ENCODE measurements around the gene PCGF5. TPM values are rescaled to one million over a fixed set of nuclear protein-coding genes. Genes with fewer than 3 reads are reported as not detected.

PCGF5 gene
- total and polyA plus RNA-seq, 9 of the 15 experiments (the other 6 are each of a cell fraction or from before 2014, with no cell fraction given), result 10.9 to 40.0 (median 20.3) TPM

DNA sequence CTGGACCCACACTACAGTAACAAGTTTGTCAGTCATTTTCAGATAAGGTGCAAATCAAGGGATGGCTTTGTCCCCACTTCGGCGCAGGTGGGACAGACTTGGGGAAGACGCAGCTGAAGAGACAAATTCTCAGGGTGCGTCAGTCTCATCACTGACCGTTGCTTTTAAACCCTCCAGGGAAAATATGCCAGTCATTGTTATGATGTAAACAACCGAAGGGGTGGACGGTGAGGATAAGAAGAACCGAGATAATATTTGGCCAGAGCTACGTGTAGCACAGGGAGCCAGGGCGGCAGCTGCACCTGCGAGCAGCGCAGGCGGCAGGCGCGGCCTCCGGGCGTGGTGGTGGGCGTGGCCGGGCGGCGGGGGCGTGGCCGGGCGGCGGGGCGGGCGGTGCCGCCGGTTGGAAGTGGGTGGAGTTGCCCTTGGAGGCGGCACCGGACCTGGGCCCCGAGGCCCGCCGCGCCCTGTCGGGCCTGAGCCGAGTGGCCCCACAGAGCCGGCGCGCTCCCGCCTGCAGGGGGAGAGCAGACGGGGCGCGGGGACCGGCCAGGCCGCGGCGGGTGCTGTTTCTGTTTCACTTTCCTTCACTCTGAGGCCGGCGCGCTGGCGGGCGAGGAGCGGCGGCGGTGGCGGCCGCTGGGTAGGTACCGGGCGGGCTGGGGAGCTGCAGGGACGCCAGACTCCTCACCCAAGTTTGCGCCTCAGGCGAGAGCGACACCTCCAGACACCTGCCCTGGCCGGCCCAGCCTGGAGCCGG is at the start of gene PCGF5 (continued):
- TF ChIP-seq ZNF318 (IDR thresholded peaks at IDR 0.05; ENCODE audit: borderline replicate concordance in 1 of 2, low read depth in 1 of 2), result 0 out of 4 replicates have a peak, but pooled peaks of 1 of the 2 experiments have one; percentile 53
- peak; percentile 78 for TF ChIP-seq BHLHE40 (IDR thresholded peaks at IDR 0.05; ENCODE audit: low read length)
- TF ChIP-seq SMARCC2 (IDR thresholded peaks at IDR 0.05; ENCODE audit: low read depth), result peak; percentile 39; the same call in 1 of the 2 replicates
- 0 out of 2 replicates have a peak, but pooled peaks have one; percentile 14 for TF ChIP-seq NFRKB (IDR thresholded peaks at IDR 0.05; ENCODE audit: low read depth)
- peak; percentile 97 for TF ChIP-seq MECOM (CRISPR knock-in tag; IDR thresholded peaks at IDR 0.05)
- TF ChIP-seq CBFA2T3 (IDR thresholded peaks at IDR 0.05), result peak; percentile 90
- peak; percentile 96 for TF ChIP-seq IRF2 (CRISPR knock-in tag; IDR thresholded peaks at IDR 0.05)
- TF ChIP-seq SP1 (CRISPR knock-in tag; IDR thresholded peaks at IDR 0.05), result peak; percentile 69
- TF ChIP-seq, protein P1, sequence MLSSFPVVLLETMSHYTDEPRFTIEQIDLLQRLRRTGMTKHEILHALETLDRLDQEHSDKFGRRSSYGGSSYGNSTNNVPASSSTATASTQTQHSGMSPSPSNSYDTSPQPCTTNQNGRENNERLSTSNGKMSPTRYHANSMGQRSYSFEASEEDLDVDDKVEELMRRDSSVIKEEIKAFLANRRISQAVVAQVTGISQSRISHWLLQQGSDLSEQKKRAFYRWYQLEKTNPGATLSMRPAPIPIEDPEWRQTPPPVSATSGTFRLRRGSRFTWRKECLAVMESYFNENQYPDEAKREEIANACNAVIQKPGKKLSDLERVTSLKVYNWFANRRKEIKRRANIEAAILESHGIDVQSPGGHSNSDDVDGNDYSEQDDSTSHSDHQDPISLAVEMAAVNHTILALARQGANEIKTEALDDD (IDR thresholded peaks at IDR 0.05), result no peak
- TF ChIP-seq CXXC5 (CRISPR knock-in tag; IDR thresholded peaks at IDR 0.05), result peak; percentile 91
- no peak for TF ChIP-seq NFATC3 (IDR thresholded peaks at IDR 0.05)
- TF ChIP-seq GATA2 (CRISPR knock-in tag; IDR thresholded peaks at IDR 0.05), result peak; percentile 46
- no peak for TF ChIP-seq CEBPG (CRISPR knock-in tag; IDR thresholded peaks at IDR 0.05)
- TF ChIP-seq CEBPG (tag; conservative IDR thresholded peaks at IDR 0.05 in 1 of 2, IDR thresholded peaks at IDR 0.05 in 1 of 2), result 0 out of 4 replicates have a peak, but pooled peaks of 1 of the 2 experiments have one; percentile 6
- no peak for TF ChIP-seq ID3 (CRISPR knock-in tag; IDR thresholded peaks at IDR 0.05)
- peak; percentile 39; the same call in 1 of the 2 replicates for TF ChIP-seq ID3 (tag; IDR thresholded peaks at IDR 0.05)
- no peak for TF ChIP-seq BMI1 (IDR thresholded peaks at IDR 0.05; ENCODE audit: low read length)
- TF ChIP-seq RCOR1 (IDR thresholded peaks at IDR 0.05; ENCODE audit: borderline replicate concordance in 1 of 2, low read depth in 2 of 2, low read length in 2 of 2), result peak in 1 of 2 experiments; percentile 16; a peak in 2 of 4 replicates
